Measurements from ENCODE around the gene IFT22.
"Not testable (repeated sequence)": the region's sequence is repeated elsewhere in the genome, so short reads cannot be mapped to it uniquely, and the experiment has no call there.

The IFT22 gene

GRCh38 chr7:101273206-101273605 lies 48.4 kb downstream of the IFT22 start:
- DNase-seq, result no peak

GRCh38 chr7:101271021-101271420 lies 50.6 kb downstream of the IFT22 start:
- no peak for DNase-seq

GRCh38 chr7:101269664-101270063 lies 51.9 kb downstream of the IFT22 start:
- DNase-seq, result no peak

GRCh38 chr7:101265622-101266516 lies 55.7 kb downstream of the IFT22 start:
- DNase-seq, result no peak

GRCh38 chr7:101264102-101264706 lies 57.4 kb downstream of the IFT22 start:
- not testable (repeated sequence) for DNase-seq
